HG03039 (cell line): Measurements from ENCODE around the gene ZNF782.
"Not testable (repeated sequence)": the region's sequence is repeated elsewhere in the genome, so short reads cannot be mapped to it uniquely, and the experiment has no call there.

Experiments used
- ATAC-seq: cut with Tn5 transposase; IDR thresholded peaks from one replicate; pipeline ENCODE4 v1.9.1; 2021; ENCODE audit warnings: mild to moderate bottlenecking, moderate library complexity; ENCODE audit not compliant: unreplicated experiment

Gene ZNF782

GRCh38 chr9:96853781-96854650 lies at the start of gene ZNF782:
TSS of gene ZNF782 (minus strand) at chr9:96854514. CDS start at chr9:96851961, 2,553 bp downstream.
- ATAC-seq: peak; percentile 72

GRCh38 chr9:96900010-96900409 lies 45.7 kb upstream of the ZNF782 start:
- ATAC-seq: not testable (repeated sequence)

- no peak for ATAC-seq
These were observed 37.8 kb upstream of the ZNF782 start for GRCh38 chr9:96892131-96892530.

GRCh38 chr9:96888591-96888990 lies 34.3 kb upstream of the ZNF782 start:
- no peak for ATAC-seq

- no peak for ATAC-seq
These were observed 31.1 kb upstream of the ZNF782 start for GRCh38 chr9:96885424-96885823.

- no peak for ATAC-seq
These were observed 30.1 kb upstream of the ZNF782 start for GRCh38 chr9:96884443-96884842.

GRCh38 chr9:96883922-96884321 lies 29.6 kb upstream of the ZNF782 start:
- no peak for ATAC-seq

- ATAC-seq: no peak
These were observed 23.0 kb upstream of the ZNF782 start for GRCh38 chr9:96877269-96877668.

- ATAC-seq: peak; percentile 45
These were observed 21.3 kb upstream of the ZNF782 start for GRCh38 chr9:96875461-96876142.

GRCh38 chr9:96874947-96875460 lies 20.7 kb upstream of the ZNF782 start:
- ATAC-seq: peak; percentile 48

- ATAC-seq: no peak
These were observed 20.0 kb upstream of the ZNF782 start for GRCh38 chr9:96874201-96874785.

GRCh38 chr9:96871176-96871575 lies 16.9 kb upstream of the ZNF782 start:
- no peak for ATAC-seq

GRCh38 chr9:96868709-96869108 lies 14.4 kb upstream of the ZNF782 start:
- ATAC-seq: no peak

GRCh38 chr9:96867079-96867804 lies 12.9 kb upstream of the ZNF782 start:
- ATAC-seq: no peak

- ATAC-seq: not testable (repeated sequence)
These were observed 10.9 kb upstream of the ZNF782 start for GRCh38 chr9:96865240-96865639.

GRCh38 chr9:96859461-96860198 lies 5.3 kb upstream of the ZNF782 start:
- ATAC-seq: no peak

- ATAC-seq: no peak
These were observed 4.4 kb upstream of the ZNF782 start for GRCh38 chr9:96858670-96859069.

GRCh38 chr9:96858018-96858573 lies 3.8 kb upstream of the ZNF782 start:
- no peak for ATAC-seq

- ATAC-seq: no peak
These were observed 2.3 kb upstream of the ZNF782 start for GRCh38 chr9:96856363-96857286.
